H1 (cell line): ENCODE data around the gene DCANP1. TPM values are rescaled to one million over a fixed set of nuclear protein-coding genes. Genes with fewer than 3 reads are reported as not detected.

Experiments used
- CTCF ChIA-PET: fragments of 300-600 bp; sonication (Branson Sonifier 250); formaldehyde crosslinking; loops from one replicate; lab custom pipeline; 2021; ENCODE audit not compliant: partially characterized antibody; lab: Charles Lee
- POLR2A ChIA-PET: fragments of 300-600 bp; sonication (Branson Sonifier 250); formaldehyde crosslinking; loops from one replicate; lab custom pipeline; 2021; ENCODE audit warnings: inconsistent platforms; ENCODE audit not compliant: partially characterized antibody; lab: Charles Lee
- DNase-seq, 2 experiments: peaks; one replicate each; pipeline versions ENCODE4 v3.0.0 to v3.0.0-alpha.2; 2010 to 2022; ENCODE audit warnings: low spot score in 2 of 2, low read depth in 1 of 2, mixed read lengths in 1 of 2
- FAIRE-seq: peaks from 2 replicates; lab custom pipeline; 2011; peaks lifted over from hg19 to GRCh38; lab: Jason Lieb, UNC
- H2AFZ ChIP-seq: 2 replicates; pipeline ENCODE4 v1.8.1; 2012; ENCODE audit warnings: low read length, inconsistent platforms
- H2AK5ac ChIP-seq: 2 replicates; pipeline ENCODE4 v1.6.1; 2013; ENCODE audit warnings: low read depth, low read length
- H2BK120ac ChIP-seq: replicated peaks from 2 replicates; pipeline ENCODE3; 2013; ENCODE audit warnings: low read depth, low read length, inconsistent platforms
- H2BK12ac ChIP-seq: 2 replicates; pipeline ENCODE4 v1.6.1; 2013; ENCODE audit warnings: low read depth, low read length
- H2BK15ac ChIP-seq: 2 replicates; pipeline ENCODE4 v1.6.1; 2013; ENCODE audit warnings: low read length
- H2BK20ac ChIP-seq: 2 replicates; pipeline ENCODE4 v1.6.1; 2013; ENCODE audit warnings: low read length
- H2BK5ac ChIP-seq: 2 replicates; pipeline ENCODE4 v1.6.1; 2013; ENCODE audit warnings: low read depth, low read length
- H3K14ac ChIP-seq: 2 replicates; pipeline ENCODE4 v1.6.1; 2013; ENCODE audit warnings: inconsistent platforms; ENCODE audit not compliant: insufficient read length
- H3K18ac ChIP-seq: 2 replicates; pipeline ENCODE4 v1.6.1; 2013; ENCODE audit warnings: low read length; ENCODE audit errors: extremely low read depth
- H3K23ac ChIP-seq: 2 replicates; pipeline ENCODE4 v1.6.1; 2013; ENCODE audit warnings: inconsistent platforms; ENCODE audit not compliant: insufficient read length
- H3K23me2 ChIP-seq: 2 replicates; pipeline ENCODE4 v1.6.1; 2013; ENCODE audit warnings: low read depth, low read length
- H3K27ac ChIP-seq: 2 replicates; pipeline ENCODE4 v1.6.1; 2011; ENCODE audit warnings: low read depth, low read length, inconsistent platforms
- H3K27me3 ChIP-seq, 4 experiments: replicated peaks in 1 of 4; 1 replicate in 1 of 4; 2 replicates in 3 of 4; pipeline versions ENCODE4 v1.6.1 to v1.8.1; 2011 to 2013; ENCODE audit warnings: low read length in 3 of 4, mild to moderate bottlenecking in 3 of 4, inconsistent platforms in 2 of 4, mixed read lengths in 2 of 4, moderate library complexity in 1 of 4; ENCODE audit not compliant: control insufficient read depth in 3 of 4, insufficient read depth in 3 of 4; ENCODE audit errors: extremely low read depth in 1 of 4
- H3K36me3 ChIP-seq, 4 experiments: 2 replicates each; pipeline versions ENCODE4 v1.6.1 to v1.8.1; 2011 to 2013; ENCODE audit warnings: mild to moderate bottlenecking in 4 of 4, low read length in 3 of 4, moderate library complexity in 2 of 4, control low read depth in 1 of 4, inconsistent platforms in 1 of 4; ENCODE audit not compliant: insufficient read depth in 4 of 4, control insufficient read depth in 2 of 4
- H3K4ac ChIP-seq: replicated peaks from 2 replicates; pipeline ENCODE3; 2013; ENCODE audit warnings: low read length, low read depth, mixed read lengths, inconsistent platforms; ENCODE audit not compliant: insufficient read length
- H3K4me1 ChIP-seq, 4 experiments: replicated peaks in 1 of 4; 1 replicate in 1 of 4; 2 replicates in 3 of 4; pipeline versions ENCODE4 v1.6.1 to v1.8.1; 2011 to 2013; ENCODE audit warnings: low read length in 3 of 4, inconsistent platforms in 2 of 4, mixed read lengths in 1 of 4; ENCODE audit not compliant: insufficient read depth in 4 of 4, control insufficient read depth in 3 of 4
- H3K4me2 ChIP-seq, 2 experiments: 2 replicates each; pipeline versions ENCODE4 v1.6.1 to v1.8.1; 2011 to 2013; ENCODE audit warnings: low read depth in 2 of 2, low read length in 2 of 2, control low read depth in 1 of 2, inconsistent platforms in 1 of 2, mild to moderate bottlenecking in 1 of 2; ENCODE audit not compliant: insufficient read depth in 1 of 2
- H3K4me3 ChIP-seq, 4 experiments: fragments of 200-600, 300-600 bp in 1 of 4; sonication (generic), shearing (Covaris generic), sonication (Bioruptor Twin) in 1 of 4; 2 replicates each; pipeline versions ENCODE4 v1.5.1 to v1.8.1; 2011 to 2016; ENCODE audit warnings: low read length in 4 of 4, low read depth in 3 of 4, control low read depth in 2 of 4, inconsistent platforms in 2 of 4, mild to moderate bottlenecking in 2 of 4, mixed read lengths in 1 of 4, moderate library complexity in 1 of 4; ENCODE audit not compliant: insufficient read depth in 2 of 4; ENCODE audit errors: extremely low read depth in 1 of 4
- H3K56ac ChIP-seq: replicated peaks from 2 replicates; pipeline ENCODE3; 2013; ENCODE audit warnings: low read depth, mild to moderate bottlenecking, mixed read lengths, low read length, inconsistent platforms; ENCODE audit not compliant: insufficient read length
- H3K79me1 ChIP-seq: 2 replicates; pipeline ENCODE4 v1.6.1; 2013; ENCODE audit warnings: low read depth, low read length, control low read depth
- H3K79me2 ChIP-seq, 2 experiments: 2 replicates each; pipeline versions ENCODE4 v1.6.1 to v1.8.1; 2012 to 2013; ENCODE audit warnings: low read length in 2 of 2, mild to moderate bottlenecking in 2 of 2, inconsistent platforms in 1 of 2; ENCODE audit not compliant: insufficient read depth in 2 of 2, control insufficient read depth in 1 of 2
- H3K9ac ChIP-seq, 4 experiments: replicated peaks in 1 of 4; 1 replicate in 1 of 4; 2 replicates in 3 of 4; pipeline versions ENCODE4 v1.6.1 to v1.8.1; 2011 to 2013; ENCODE audit warnings: low read depth in 3 of 4, low read length in 3 of 4, control low read depth in 2 of 4, mild to moderate bottlenecking in 2 of 4, moderate library complexity in 2 of 4, inconsistent platforms in 1 of 4; ENCODE audit errors: extremely low read depth in 1 of 4
- H3K9me3 ChIP-seq, 2 experiments: 2 replicates each; pipeline versions ENCODE4 v1.6.1 to v1.8.1; 2012 to 2013; ENCODE audit warnings: mild to moderate bottlenecking in 2 of 2, moderate library complexity in 2 of 2, control low read depth in 1 of 2, inconsistent platforms in 1 of 2, low read depth in 1 of 2, low read length in 1 of 2, mixed read lengths in 1 of 2; ENCODE audit not compliant: insufficient read depth in 2 of 2
- H4K20me1 ChIP-seq, 2 experiments: replicated peaks in 1 of 2; 2 replicates each; pipeline versions ENCODE3 to v1.8.1; 2011 to 2013; ENCODE audit warnings: inconsistent platforms in 2 of 2, low read length in 2 of 2, mild to moderate bottlenecking in 1 of 2; ENCODE audit not compliant: insufficient read depth in 2 of 2, control insufficient read depth in 1 of 2
- H4K5ac ChIP-seq: 2 replicates; pipeline ENCODE4 v1.6.1; 2013; ENCODE audit warnings: low read length, low read depth, mixed read lengths, inconsistent platforms; ENCODE audit not compliant: insufficient read length
- H4K8ac ChIP-seq: 2 replicates; pipeline ENCODE4 v1.8.0; 2013; ENCODE audit warnings: mild to moderate bottlenecking, moderate library complexity, low read length, inconsistent platforms; ENCODE audit not compliant: insufficient read depth; ENCODE audit errors: extremely low read depth
- H4K91ac ChIP-seq: replicated peaks from 2 replicates; pipeline ENCODE3; 2013; ENCODE audit warnings: low read length, mixed read lengths, inconsistent platforms; ENCODE audit not compliant: insufficient read length
- BACH1 ChIP-seq: IDR thresholded peaks from 2 replicates; pipeline ENCODE4 v1.6.1; 2012; ENCODE audit warnings: low read length, improper control_type of control experiment
- BCL11A ChIP-seq, 2 experiments: IDR thresholded peaks; one replicate each; pipeline ENCODE4 v1.6.1; 2011; ENCODE audit warnings: low read depth in 2 of 2, low read length in 2 of 2, mild to moderate bottlenecking in 2 of 2
- BRCA1 ChIP-seq: IDR thresholded peaks from 2 replicates; pipeline ENCODE4 v1.6.1; 2012; ENCODE audit warnings: low read depth, low read length, improper control_type of control experiment
- CEBPB ChIP-seq: IDR thresholded peaks from 2 replicates; pipeline ENCODE4 v1.6.1; 2012; ENCODE audit warnings: low read depth, low read length
- CTBP2 ChIP-seq: IDR thresholded peaks from 2 replicates; pipeline ENCODE4 v1.7.0; 2011; ENCODE audit warnings: borderline replicate concordance, mild to moderate bottlenecking, moderate library complexity, mixed read lengths, low read length; ENCODE audit not compliant: insufficient read depth, insufficient read length
- E2F6 ChIP-seq: IDR thresholded peaks from 2 replicates; pipeline ENCODE4 v1.6.1; 2012; ENCODE audit warnings: inconsistent platforms
- HDAC6 ChIP-seq: IDR thresholded peaks from one replicate; pipeline ENCODE4 v1.7.1; 2012; ENCODE audit warnings: low read depth, mild to moderate bottlenecking, inconsistent platforms, low read length, moderate library complexity
- MAX ChIP-seq: IDR thresholded peaks from 2 replicates; pipeline ENCODE4 v1.6.1; 2012; ENCODE audit warnings: inconsistent platforms
- PHF8 ChIP-seq: fragments of 200-600 bp; sonication (generic); conservative IDR thresholded peaks from 2 replicates; pipeline ENCODE4 v1.7.1; 2012; ENCODE audit warnings: low read depth, mild to moderate bottlenecking, inconsistent platforms, low read length, moderate library complexity
- POLR2AphosphoS5 ChIP-seq: IDR thresholded peaks from 2 replicates; pipeline ENCODE4 v1.6.1; 2011; ENCODE audit warnings: low read depth, low read length
- POU5F1 ChIP-seq: IDR thresholded peaks from 2 replicates; pipeline ENCODE4 v1.6.1; 2011; ENCODE audit warnings: low read depth, mild to moderate bottlenecking, low read length, moderate library complexity
- SUZ12 ChIP-seq: fragments of 200-600 bp; sonication (generic); IDR thresholded peaks from 2 replicates; pipeline ENCODE4 v1.6.1; 2012; ENCODE audit warnings: mild to moderate bottlenecking, inconsistent platforms, low read length, moderate library complexity, mixed read lengths
- TEAD4 ChIP-seq: IDR thresholded peaks from 2 replicates; pipeline ENCODE4 v1.6.1; 2012; ENCODE audit warnings: low read depth, low read length, inconsistent platforms, mixed read lengths
- whole genome bisulfite sequencing, 2 experiments: shearing (Covaris generic) in 1 of 2; methylation state at CpG; one replicate each; pipeline versions ENCODE4 v1.1.6 to v1.1.7; 2013 to 2015; ENCODE audit warnings: low lambda C conversion rate in 2 of 2, mixed read lengths in 2 of 2, inconsistent platforms in 1 of 2, low coverage in 1 of 2, missing lambda C conversion rate in 1 of 2; ENCODE audit not compliant: insufficient replicate concordance in 2 of 2, insufficient coverage in 1 of 2, insufficient read length in 1 of 2; ENCODE audit errors: extremely low coverage in 1 of 2, missing lambda C conversion rate in 1 of 2; 5-methylcytosine and 5-hydroxymethylcytosine counted together
- polyA plus RNA-seq, 7 experiments: library from polyadenylated mRNA; depleted of rRNA in 3 of 7; stranded (reverse) in 5 of 7; unstranded in 2 of 7; fragments of >200 nt in 5 of 7; fragments of 200-250 nt in 2 of 7; gene quantifications; 1 replicate in 5 of 7; 2 replicates in 1 of 7; 4 replicates in 1 of 7; pipeline versions ENCODE4 v1.2.1 to v1.2.3, GENCODE V29; 2011 to 2013; ENCODE audit warnings: missing spikeins in 2 of 7, mixed read lengths in 2 of 7
- total RNA-seq: library from RNA; stranded (reverse); fragmentation: NEBNext Ultra II Directional; extraction: Animal tissue kit (Norgen Biotek cat#: 25700); gene quantifications from 2 replicates; pipeline ENCODE4 v1.2.1, GENCODE V29; 2021

Gene DCANP1
- total and polyA plus RNA-seq, 2 of the 8 experiments (the other 6 are each of a cell fraction or from before 2014, with no cell fraction given), result not detected

GRCh38 chr5:135494196-135494595, 47.0 kb upstream of the DCANP1 start:
- Histone ChIP-seq H3K27ac (no peak overlapping the region), H3K23me2 (peaks cover 16% of the 10 kb centered on the region; the same call in 1 of the 2 replicates), H3K18ac (no peak overlapping the region), H4K5ac (no peak overlapping the region), H3K36me3 (no peaks in the 10 kb centered on the region), H3K9ac (no peak overlapping the region), H2BK120ac (no peak overlapping the region), H2BK5ac (no peak overlapping the region), H3K23ac (no peak overlapping the region), H3K4ac (no peak overlapping the region), H3K79me1 (no peaks in the 10 kb centered on the region), H3K14ac (no peak overlapping the region), H3K9me3 (no peaks in the 10 kb centered on the region), H4K91ac (no peak overlapping the region), H2BK12ac (no peak overlapping the region), H4K20me1 (peaks cover 3 to 13% of the 10 kb centered on the region in 2 experiments), H3K4me3 (no peak overlapping the region), H3K4me2 (no peak overlapping the region), H3K27me3 (peaks cover 58 to 93% (median 81%) of the 10 kb centered on the region in 4 experiments), H3K79me2 (no peaks in the 10 kb centered on the region), H3K4me1 (peaks cover 4 to 35% (median 18%) of the 10 kb centered on the region in 4 experiments), H4K8ac (no peak overlapping the region), H2AFZ (no peak overlapping the region), H2BK20ac (no peak overlapping the region), H2BK15ac (no peak overlapping the region), H3K56ac (no peak overlapping the region), H2AK5ac (no peak overlapping the region)
- ChIA-PET POLR2A (interaction anchor here (1.0 to 1.3 kb wide), 2 partner anchors 15 to 40 kb away, joined by 3 read pairs; no protein-coding TSS in a partner anchor), CTCF (interaction anchor here (1.0 to 9.9 kb wide), 10 partner anchors 14 to 336 kb away, joined by 3 to 137 read pairs (median 4); no protein-coding TSS in a partner anchor)
- no peak for FAIRE-seq
- 89% methylated on average over 5 of the region's 5 CpGs; no CpG with 5 or more reads in 1 of the 2 experiments for WGBS, 2 experiments
- no peak for DNase-seq
- no peak for TF ChIP-seq TEAD4
- no peak for TF ChIP-seq CEBPB
- no peak for TF ChIP-seq BACH1
- TF ChIP-seq BRCA1, result no peak
- no peak for TF ChIP-seq POU5F1
- TF ChIP-seq E2F6, result no peak
- TF ChIP-seq CTBP2, result no peak
- no peak for TF ChIP-seq POLR2AphosphoS5
- no peak for TF ChIP-seq MAX
- TF ChIP-seq HDAC6, result no peak
- TF ChIP-seq BCL11A (IDR thresholded peaks at IDR 0.05; ENCODE audit: low read depth in 2 of 2, low read length in 2 of 2), result no peak
- no peak for TF ChIP-seq SUZ12
- TF ChIP-seq PHF8, result no peak
